ENCODE results near the gene ATP6V0C. TPM values are rescaled to one million over a fixed set of nuclear protein-coding genes. Genes with fewer than 3 reads are reported as not detected.

ATP6V0C gene
- total and polyA plus RNA-seq, 2 of the 13 experiments (the other 11 are each of a cell fraction or from before 2014, with no cell fraction given), result 10.4 to 20.1 TPM

- ATAC-seq, result no peak
- no peaks in the 10 kb centered on the region for H3K27me3 ChIP-seq (ENCODE audit: control insufficient read depth in 1 of 2, insufficient read depth in 2 of 2, low read length in 2 of 2)
- peaks cover 14% of the 10 kb centered on the region for H3K4me1 ChIP-seq (ENCODE audit: insufficient read depth, low read length)
- H3K9me3 ChIP-seq (ENCODE audit: low read length), result no peaks in the 10 kb centered on the region
- no peaks in the 10 kb centered on the region for H3K79me2 ChIP-seq (ENCODE audit: insufficient read depth, low read length)
- ChIA-PET CTCF (ENCODE audit: low intra/inter-chr PET ratio, low total read pairs) (no interaction called here), POLR2A (no interaction called here)
- TF ChIP-seq TAF1 (CRISPR knock-in tag; IDR thresholded peaks at IDR 0.05) (no peak), GMEB2 (CRISPR knock-in tag; IDR thresholded peaks at IDR 0.05; ENCODE audit: low read depth) (no peak), CSRNP2 (CRISPR knock-in tag; conservative IDR thresholded peaks at IDR 0.05; ENCODE audit: low read depth) (no peak), RELA (CRISPR knock-in tag; IDR thresholded peaks at IDR 0.05) (no peak), ZNF253 (CRISPR knock-in tag; IDR thresholded peaks at IDR 0.05; ENCODE audit: borderline replicate concordance) (no peak), DR1 (CRISPR knock-in tag; IDR thresholded peaks at IDR 0.05) (no peak), ZNF317 (CRISPR knock-in tag; IDR thresholded peaks at IDR 0.05) (no peak), AGO2 (optimal IDR thresholded peaks at IDR 0.05; ENCODE audit: low read depth, low read length) (no peak), ETS1 (CRISPR knock-in tag; IDR thresholded peaks at IDR 0.05) (no peak)
- H3K36me3 ChIP-seq (replicated peaks in 1 of 2; ENCODE audit: control insufficient read depth in 1 of 2, insufficient read depth in 2 of 2, low read length in 2 of 2), result peaks cover 14 to 29% of the 10 kb centered on the region in 2 experiments; a peak in 4 of 5 replicates
- no peak overlapping the region for H3K4me3 ChIP-seq (replicated peaks in 1 of 3; ENCODE audit: insufficient read depth in 1 of 3, low read depth in 2 of 3, low read length in 3 of 3)
- FAIRE-seq, result no peak
- in situ Hi-C loops (cut with HindIII; ENCODE audit: extremely low pct_ligation_motif_present, low pct_unique_long_range_greater_than_20kb), result no loop called here
- intact Hi-C loops (cut with micrococcal nuclease; ENCODE audit: unreplicated experiment), result no loop called here
- no peaks in the 10 kb centered on the region for H4K20me1 ChIP-seq (ENCODE audit: insufficient read depth, low read length)
- H3K9ac ChIP-seq (ENCODE audit: insufficient read depth, low read depth, low read length), result no peak overlapping the region
- H3K27ac ChIP-seq (ENCODE audit: extremely low read length, insufficient read depth, low read length), result no peak overlapping the region
- 96% methylated on average over 19 of the region's 26 CpGs for whole genome bisulfite sequencing (ENCODE audit: low lambda C conversion rate)
- no peak for DNase-seq (ENCODE audit: low spot score)
- no TSS peak for BruUV-seq (replicated peaks)
- no peak overlapping the region for H3K4me2 ChIP-seq (ENCODE audit: low read depth, low read length)
- no peak overlapping the region for H2AFZ ChIP-seq (ENCODE audit: low read length)
These were observed 15.9 kb upstream of the ATP6V0C start for GRCh38 chr16:2497695-2498484.
